ENCODE measurements around the gene TRIM43B. TPM values are rescaled to one million over a fixed set of nuclear protein-coding genes. Genes with fewer than 3 reads are reported as not detected.
"Not testable (repeated sequence)": the region's sequence is repeated elsewhere in the genome, so short reads cannot be mapped to it uniquely, and the experiment has no call there.

The TRIM43B gene
- total RNA-seq (2014; rRNA removed) = not detected in 2 replicates
- not detected for polyA plus RNA-seq (2012)

DNA sequence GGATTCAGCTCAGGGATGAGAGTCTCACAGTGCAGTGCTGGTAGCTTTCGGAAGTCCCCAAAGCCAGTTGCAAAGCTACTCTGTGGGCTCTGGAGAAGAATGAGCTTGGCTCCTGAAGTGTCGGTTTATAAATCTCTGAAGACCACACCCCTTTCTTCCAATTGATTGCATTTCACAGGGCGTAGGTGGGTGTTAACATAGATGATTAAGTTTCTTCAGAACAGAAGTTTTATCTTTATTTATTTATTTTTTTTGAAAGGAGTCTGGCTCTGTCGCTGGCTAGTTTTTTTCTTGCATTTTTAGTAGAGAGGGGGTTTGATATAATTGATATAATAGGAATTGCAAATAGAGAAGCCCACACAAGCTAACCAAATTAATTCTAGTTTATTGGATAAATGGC, at the start of gene TRIM43B:
TSS of gene TRIM43B (minus strand) at position 101 of the 400 bp plus-strand sequence. CDS start 2,040 bp downstream, outside the sequence.
- DNase-seq (ENCODE audit: low read depth) = not testable (repeated sequence)

DNA sequence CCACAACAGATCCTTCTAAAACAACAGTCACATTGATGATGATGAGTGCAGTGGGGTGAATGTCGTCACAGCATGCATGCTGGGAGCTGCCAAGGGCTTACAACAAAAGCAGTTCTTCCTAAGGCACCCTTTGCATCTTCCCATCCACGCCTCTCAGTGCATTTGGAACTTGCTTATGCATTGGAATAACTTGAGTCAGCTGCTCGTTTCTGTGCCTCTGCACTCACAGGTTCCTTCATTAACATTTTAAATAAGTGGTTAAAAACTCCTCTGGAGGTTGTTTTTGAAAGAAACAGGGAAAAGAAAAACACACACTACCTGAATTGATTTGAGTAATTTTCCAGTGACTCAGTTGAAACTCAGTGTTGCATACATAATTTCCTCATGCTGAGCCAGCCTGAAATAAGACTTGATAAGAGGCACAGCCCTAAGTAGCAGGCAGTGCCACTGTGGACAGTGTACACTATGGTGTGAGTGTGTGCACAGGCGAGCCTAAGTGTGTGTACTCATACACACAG, 46.8 kb upstream of the TRIM43B start:
- DNase-seq (ENCODE audit: low read depth) = peak; percentile 9

- peak; percentile 62 for DNase-seq (ENCODE audit: low read depth)
These were observed 46.2 kb upstream of the TRIM43B start for GRCh38 chr2:95530734-95531133.

GRCh38 chr2:95526360-95527341, 42.1 kb upstream of the TRIM43B start:
- DNase-seq (ENCODE audit: low read depth) = peak; percentile 78

- DNase-seq (ENCODE audit: low read depth) = peak; percentile 80
These were observed 40.9 kb upstream of the TRIM43B start for GRCh38 chr2:95525294-95526035.

DNA sequence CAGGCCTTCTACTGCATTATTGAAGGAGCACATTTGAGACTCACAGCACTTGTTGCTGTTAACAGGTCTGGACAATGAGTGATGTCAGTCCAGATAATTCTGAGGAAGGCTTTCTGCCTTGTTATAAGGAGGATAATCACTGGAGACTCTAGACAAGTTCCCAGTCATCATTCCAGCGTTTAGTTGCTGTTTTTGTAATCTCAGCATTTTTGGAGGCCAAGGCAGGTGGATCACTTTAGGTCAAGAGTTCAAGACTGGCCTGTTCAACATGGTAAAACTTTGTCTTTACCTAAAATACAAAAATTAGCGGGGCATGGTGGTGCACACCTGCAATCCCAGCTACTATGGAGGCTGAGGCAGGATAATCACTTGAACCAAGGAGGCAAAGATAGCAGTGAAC, 39.6 kb upstream of the TRIM43B start:
- DNase-seq (ENCODE audit: low read depth) = no peak

- no peak for DNase-seq (ENCODE audit: low read depth)
These were observed 30.2 kb upstream of the TRIM43B start for GRCh38 chr2:95514718-95515117.

- DNase-seq (ENCODE audit: low read depth) = not testable (repeated sequence)
These were observed 29.7 kb upstream of the TRIM43B start for GRCh38 chr2:95514226-95514625.

GRCh38 chr2:95509408-95509807, 24.9 kb upstream of the TRIM43B start:
- DNase-seq (ENCODE audit: low read depth) = no peak

GRCh38 chr2:95505222-95505621, 20.7 kb upstream of the TRIM43B start:
- DNase-seq (ENCODE audit: low read depth) = no peak

DNA sequence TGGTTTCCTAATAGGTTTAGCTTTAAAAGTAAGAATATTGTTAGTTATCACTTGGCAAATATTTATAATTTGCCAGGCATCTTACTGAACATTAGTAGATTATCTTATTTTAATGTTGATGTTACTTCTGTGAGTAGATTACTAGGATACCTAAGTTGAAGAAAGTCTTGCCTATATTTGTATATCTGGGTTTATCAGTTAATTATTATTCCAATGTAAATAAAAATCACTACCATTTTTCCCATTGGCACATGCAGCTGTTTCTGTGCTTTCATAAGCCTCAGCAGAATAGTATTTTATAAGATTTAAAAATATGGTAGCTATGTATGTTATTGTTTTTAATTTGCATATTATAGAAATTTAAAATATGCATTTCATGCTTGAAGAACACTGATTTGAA, 16.3 kb upstream of the TRIM43B start:
- no peak for DNase-seq (ENCODE audit: low read depth)

- DNase-seq (ENCODE audit: low read depth) = not testable (repeated sequence)
These were observed 7.5 kb upstream of the TRIM43B start for GRCh38 chr2:95492076-95492475.

DNA sequence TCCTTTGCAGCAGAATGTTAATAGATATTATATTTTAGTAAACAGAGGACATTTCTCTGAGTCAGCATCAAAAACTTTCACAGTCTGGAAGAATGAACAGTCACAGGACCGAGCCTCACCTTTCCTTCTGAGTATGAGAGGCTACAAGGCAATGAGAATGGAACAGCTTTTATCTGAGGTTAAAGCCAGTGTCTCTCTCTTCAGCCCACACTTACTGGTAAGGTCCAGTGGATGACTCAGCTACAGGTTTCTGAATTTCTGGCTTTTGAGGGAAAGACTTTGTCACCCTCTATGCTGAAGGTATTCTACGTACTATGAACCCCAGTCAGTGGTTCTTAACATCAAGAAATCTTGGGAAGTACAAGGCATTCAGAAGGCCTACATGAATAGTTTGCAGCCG, 9.5 kb downstream of the TRIM43B start:
- DNase-seq (ENCODE audit: low read depth) = not testable (repeated sequence)

- DNase-seq (ENCODE audit: low read depth) = not testable (repeated sequence)
These were observed 16.6 kb downstream of the TRIM43B start for GRCh38 chr2:95467984-95468383.

GRCh38 chr2:95466572-95466971, 18.0 kb downstream of the TRIM43B start:
- not testable (repeated sequence) for DNase-seq (ENCODE audit: low read depth)

GRCh38 chr2:95463292-95463691, 21.3 kb downstream of the TRIM43B start:
- DNase-seq (ENCODE audit: low read depth) = not testable (repeated sequence)

DNA sequence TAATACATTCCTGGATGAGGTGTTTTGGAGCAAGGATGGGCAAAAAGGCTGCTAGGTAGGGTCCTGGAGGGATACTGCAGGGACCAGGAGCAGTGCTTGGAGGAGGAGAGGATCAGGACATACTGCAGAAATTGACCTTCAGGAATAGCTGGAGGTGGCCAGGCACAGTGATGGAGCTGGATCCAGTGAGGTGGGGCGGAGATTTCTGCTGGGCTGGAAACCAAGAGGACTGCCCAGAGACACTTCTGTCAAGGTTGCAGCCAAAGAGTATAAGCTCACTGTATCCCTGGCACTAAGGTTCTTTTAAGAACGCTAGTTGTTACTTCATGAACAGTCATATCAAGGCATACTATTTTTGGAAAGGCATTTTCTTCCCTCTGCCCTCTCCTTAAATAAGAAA, 39.2 kb downstream of the TRIM43B start:
- DNase-seq (ENCODE audit: low read depth) = not testable (repeated sequence)

DNA sequence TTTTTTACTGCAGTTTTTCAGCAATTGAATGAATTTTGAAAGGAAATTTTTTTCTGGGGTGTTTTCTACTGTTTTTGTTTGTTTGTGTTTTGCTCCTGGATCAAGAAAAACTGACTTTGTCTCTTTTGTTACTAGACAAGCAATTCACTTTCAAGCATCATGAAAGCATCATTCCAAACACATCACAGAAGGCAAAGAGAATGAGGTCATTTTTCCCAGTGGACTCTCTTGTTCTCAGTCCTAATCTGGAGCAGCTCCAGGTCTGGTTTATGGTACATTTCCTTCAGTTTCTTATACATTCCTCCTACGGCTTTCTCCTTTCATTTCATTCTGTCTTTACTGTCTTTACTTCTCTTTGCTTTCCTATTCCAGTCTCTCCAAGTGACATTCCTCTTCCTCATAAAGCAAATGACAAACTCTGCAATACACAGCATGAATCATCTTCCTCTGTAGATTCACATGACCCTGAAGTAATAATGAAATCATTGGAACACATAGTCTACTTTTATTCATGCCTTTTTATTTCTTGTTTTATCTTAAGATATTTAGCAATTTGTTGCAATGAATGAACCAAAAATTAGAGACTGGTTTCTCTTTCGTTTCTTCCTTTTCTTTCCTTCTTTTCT, 42.0 kb downstream of the TRIM43B start:
- not testable (repeated sequence) for DNase-seq (ENCODE audit: low read depth)

DNA sequence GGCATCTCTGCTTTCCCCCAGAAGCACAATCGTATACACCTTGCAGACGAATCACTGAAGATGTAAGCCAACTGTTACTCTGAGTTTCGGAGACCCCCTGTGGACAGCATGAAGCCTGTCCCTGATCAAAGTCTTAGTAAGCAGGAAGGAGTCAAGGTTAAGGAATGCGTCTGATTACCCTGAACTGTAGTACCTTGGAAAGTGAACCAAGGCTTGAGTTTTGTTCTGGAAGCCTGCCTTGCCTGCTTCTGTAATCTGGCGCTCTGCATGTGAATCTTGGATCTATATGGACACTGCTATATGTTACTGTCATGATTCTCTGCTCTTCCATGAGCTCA, 48.7 kb downstream of the TRIM43B start:
- DNase-seq (ENCODE audit: low read depth) = not testable (repeated sequence)

- not testable (repeated sequence) for DNase-seq (ENCODE audit: low read depth)
These were observed 49.2 kb downstream of the TRIM43B start for GRCh38 chr2:95435162-95435871.

DNA sequence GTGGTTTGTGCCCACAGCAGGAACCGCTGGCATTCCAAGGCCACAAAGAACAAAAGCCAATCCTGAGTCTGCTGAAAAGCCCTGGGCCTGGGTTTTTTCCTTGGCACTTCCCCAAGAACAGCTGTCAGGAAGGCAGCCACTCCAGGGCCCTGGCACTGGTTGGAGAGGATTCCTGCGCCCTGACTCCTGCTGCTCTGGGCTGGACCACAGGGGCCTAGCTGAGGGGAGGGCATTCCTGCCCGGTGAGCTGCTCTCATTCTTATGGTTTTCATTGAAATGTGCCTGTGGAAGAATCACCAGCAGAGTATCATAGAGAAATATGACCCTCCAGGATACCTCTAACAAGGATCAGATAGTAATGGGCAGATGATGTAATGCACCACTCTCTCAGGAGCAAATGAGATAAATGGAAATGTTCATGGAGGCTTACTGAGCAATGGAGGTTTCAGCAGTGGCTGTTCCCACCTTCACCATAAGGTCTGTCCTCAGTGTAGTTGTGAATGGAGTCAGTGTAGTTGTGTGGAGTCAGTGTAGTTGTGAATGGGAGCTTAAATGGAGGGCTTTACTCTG, 50.0 kb downstream of the TRIM43B start:
- peak; percentile 81 for DNase-seq (ENCODE audit: low read depth)

Measured in LHCN-M2 (cell line).